Measurements from ENCODE around the gene ARMC5.

The ARMC5 gene

DNA sequence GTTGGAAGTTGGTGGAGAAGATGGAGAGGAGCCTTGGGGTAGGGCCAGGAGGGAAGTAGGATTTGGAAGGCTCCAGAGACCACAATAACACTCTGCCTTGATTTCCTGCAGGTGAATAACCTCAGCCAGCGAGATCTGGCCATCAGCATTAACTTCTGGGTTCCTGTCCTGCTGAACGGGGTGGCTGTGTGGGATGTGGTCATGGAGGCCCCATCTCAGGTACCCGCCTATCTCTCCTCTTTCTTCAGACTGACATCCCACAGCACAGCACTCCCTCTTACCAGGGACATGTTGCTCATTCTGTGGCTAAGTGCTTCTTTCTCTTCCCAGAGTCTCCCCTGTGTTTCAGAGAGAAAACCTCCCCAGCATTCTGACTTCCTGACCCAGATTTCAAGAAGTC, 36.1 kb upstream of the ARMC5 start:
- no peaks in the 10 kb centered on the region for H3F3A ChIP-seq (ENCODE audit: insufficient read depth, low read length)
- no peak overlapping the region for H3K4me2 ChIP-seq (ENCODE audit: low read length)
- no peak overlapping the region for H3K9ac ChIP-seq (ENCODE audit: low read length)
- H3K4me3 ChIP-seq (ENCODE audit: low read depth, low read length, poor library complexity, severe bottlenecking), result no peak overlapping the region
- H4K20me1 ChIP-seq (ENCODE audit: insufficient read depth, low read length), result no peaks in the 10 kb centered on the region
- H3K4me1 ChIP-seq (ENCODE audit: insufficient read depth, low read length, severe bottlenecking), result no peaks in the 10 kb centered on the region
- TF ChIP-seq, protein P1, sequence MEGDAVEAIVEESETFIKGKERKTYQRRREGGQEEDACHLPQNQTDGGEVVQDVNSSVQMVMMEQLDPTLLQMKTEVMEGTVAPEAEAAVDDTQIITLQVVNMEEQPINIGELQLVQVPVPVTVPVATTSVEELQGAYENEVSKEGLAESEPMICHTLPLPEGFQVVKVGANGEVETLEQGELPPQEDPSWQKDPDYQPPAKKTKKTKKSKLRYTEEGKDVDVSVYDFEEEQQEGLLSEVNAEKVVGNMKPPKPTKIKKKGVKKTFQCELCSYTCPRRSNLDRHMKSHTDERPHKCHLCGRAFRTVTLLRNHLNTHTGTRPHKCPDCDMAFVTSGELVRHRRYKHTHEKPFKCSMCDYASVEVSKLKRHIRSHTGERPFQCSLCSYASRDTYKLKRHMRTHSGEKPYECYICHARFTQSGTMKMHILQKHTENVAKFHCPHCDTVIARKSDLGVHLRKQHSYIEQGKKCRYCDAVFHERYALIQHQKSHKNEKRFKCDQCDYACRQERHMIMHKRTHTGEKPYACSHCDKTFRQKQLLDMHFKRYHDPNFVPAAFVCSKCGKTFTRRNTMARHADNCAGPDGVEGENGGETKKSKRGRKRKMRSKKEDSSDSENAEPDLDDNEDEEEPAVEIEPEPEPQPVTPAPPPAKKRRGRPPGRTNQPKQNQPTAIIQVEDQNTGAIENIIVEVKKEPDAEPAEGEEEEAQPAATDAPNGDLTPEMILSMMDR (IDR thresholded peaks at IDR 0.05; ENCODE audit: low read length), result no peak
- no peak for TF ChIP-seq EZH2 (IDR thresholded peaks at IDR 0.05; ENCODE audit: borderline replicate concordance, low read length)
- no peaks in the 10 kb centered on the region for H3K9me2 ChIP-seq (ENCODE audit: low read depth, low read length)
- H3K36me3 ChIP-seq (ENCODE audit: insufficient read depth, low read length), result no peaks in the 10 kb centered on the region
- H2AFZ ChIP-seq (ENCODE audit: low read length), result no peak overlapping the region
- H3K27me3 ChIP-seq (ENCODE audit: insufficient read depth, low read length), result no peaks in the 10 kb centered on the region
- H3K79me2 ChIP-seq (ENCODE audit: insufficient read depth, low read length), result no peaks in the 10 kb centered on the region
- no peak overlapping the region for H3K27ac ChIP-seq (ENCODE audit: low read depth, low read length, poor library complexity, severe bottlenecking)
- H3K9me3 ChIP-seq (ENCODE audit: low read length), result no peaks in the 10 kb centered on the region

- Histone ChIP-seq H3K79me2 (ENCODE audit: insufficient read depth, low read length) (no peaks in the 10 kb centered on the region), H3K4me3 (ENCODE audit: low read depth, low read length, poor library complexity, severe bottlenecking) (no peak overlapping the region), H3K9me2 (ENCODE audit: low read depth, low read length) (no peaks in the 10 kb centered on the region), H2AFZ (ENCODE audit: low read length) (no peak overlapping the region), H4K20me1 (ENCODE audit: insufficient read depth, low read length) (no peaks in the 10 kb centered on the region), H3F3A (ENCODE audit: insufficient read depth, low read length) (no peaks in the 10 kb centered on the region), H3K9me3 (ENCODE audit: low read length) (no peaks in the 10 kb centered on the region), H3K27ac (ENCODE audit: low read depth, low read length, poor library complexity, severe bottlenecking) (no peak overlapping the region), H3K4me1 (ENCODE audit: insufficient read depth, low read length, severe bottlenecking) (no peaks in the 10 kb centered on the region), H3K9ac (ENCODE audit: low read length) (no peak overlapping the region), H3K27me3 (ENCODE audit: insufficient read depth, low read length) (no peaks in the 10 kb centered on the region), H3K36me3 (ENCODE audit: insufficient read depth, low read length) (no peaks in the 10 kb centered on the region), H3K4me2 (ENCODE audit: low read length) (no peak overlapping the region)
- TF ChIP-seq EZH2 (IDR thresholded peaks at IDR 0.05; ENCODE audit: borderline replicate concordance, low read length), result no peak
- TF ChIP-seq, protein P1 (IDR thresholded peaks at IDR 0.05; ENCODE audit: low read length), result no peak
Measured at GRCh38 chr16:31423801-31424200, 35.5 kb upstream of the ARMC5 start.

- TF ChIP-seq EZH2 (IDR thresholded peaks at IDR 0.05; ENCODE audit: borderline replicate concordance, low read length), result no peak
- TF ChIP-seq, protein P1 (IDR thresholded peaks at IDR 0.05; ENCODE audit: low read length), result no peak
- no peak overlapping the region for H2AFZ ChIP-seq (ENCODE audit: low read length)
- H3K79me2 ChIP-seq (ENCODE audit: insufficient read depth, low read length), result no peaks in the 10 kb centered on the region
- no peak overlapping the region for H3K27ac ChIP-seq (ENCODE audit: low read depth, low read length, poor library complexity, severe bottlenecking)
- no peaks in the 10 kb centered on the region for H4K20me1 ChIP-seq (ENCODE audit: insufficient read depth, low read length)
- H3K4me2 ChIP-seq (ENCODE audit: low read length), result no peak overlapping the region
- no peaks in the 10 kb centered on the region for H3K9me2 ChIP-seq (ENCODE audit: low read depth, low read length)
- H3K4me1 ChIP-seq (ENCODE audit: insufficient read depth, low read length, severe bottlenecking), result no peaks in the 10 kb centered on the region
- H3K27me3 ChIP-seq (ENCODE audit: insufficient read depth, low read length), result no peaks in the 10 kb centered on the region
- no peaks in the 10 kb centered on the region for H3K36me3 ChIP-seq (ENCODE audit: insufficient read depth, low read length)
- H3F3A ChIP-seq (ENCODE audit: insufficient read depth, low read length), result no peaks in the 10 kb centered on the region
- H3K9ac ChIP-seq (ENCODE audit: low read length), result no peak overlapping the region
- no peak overlapping the region for H3K4me3 ChIP-seq (ENCODE audit: low read depth, low read length, poor library complexity, severe bottlenecking)
- no peaks in the 10 kb centered on the region for H3K9me3 ChIP-seq (ENCODE audit: low read length)
Measured at GRCh38 chr16:31427441-31428278, 31.6 kb upstream of the ARMC5 start.

Measured in OCI-LY1 (cell line).